ENCODE data around the gene CARD10.

DNA sequence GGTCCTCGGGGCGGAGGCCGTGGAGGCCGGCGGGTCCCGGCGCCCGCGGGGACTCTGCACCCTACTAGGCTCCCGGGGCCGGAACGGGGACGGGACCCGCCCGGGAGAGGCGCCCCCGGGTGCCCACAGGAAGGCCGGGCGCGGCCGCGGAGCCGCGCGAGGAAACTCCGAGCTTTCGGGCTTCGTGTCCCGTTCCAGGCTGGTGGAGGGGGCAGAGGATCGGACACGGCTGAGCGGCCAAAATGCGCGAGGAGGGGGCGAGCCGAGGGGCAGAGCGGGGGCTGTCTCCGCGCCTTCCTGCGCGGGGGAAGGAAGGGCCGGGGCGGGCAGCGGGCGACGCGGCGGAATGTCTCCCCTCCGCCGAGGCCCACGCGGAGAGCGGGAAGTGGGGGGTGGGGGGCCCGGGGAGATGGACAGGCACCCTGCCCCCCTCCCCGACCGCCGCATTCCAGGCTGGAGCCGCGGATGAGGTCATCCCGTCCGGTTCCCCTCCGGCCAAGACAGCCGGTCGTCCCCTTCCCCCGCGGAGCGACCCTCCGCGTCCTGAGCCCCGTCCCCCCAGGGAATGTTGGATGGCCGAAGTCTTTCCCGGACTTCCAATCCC is 41.5 kb upstream of the CARD10 start:
- TF ChIP-seq POLR2A (IDR thresholded peaks at IDR 0.05): no peak
- TF ChIP-seq, protein P1, sequence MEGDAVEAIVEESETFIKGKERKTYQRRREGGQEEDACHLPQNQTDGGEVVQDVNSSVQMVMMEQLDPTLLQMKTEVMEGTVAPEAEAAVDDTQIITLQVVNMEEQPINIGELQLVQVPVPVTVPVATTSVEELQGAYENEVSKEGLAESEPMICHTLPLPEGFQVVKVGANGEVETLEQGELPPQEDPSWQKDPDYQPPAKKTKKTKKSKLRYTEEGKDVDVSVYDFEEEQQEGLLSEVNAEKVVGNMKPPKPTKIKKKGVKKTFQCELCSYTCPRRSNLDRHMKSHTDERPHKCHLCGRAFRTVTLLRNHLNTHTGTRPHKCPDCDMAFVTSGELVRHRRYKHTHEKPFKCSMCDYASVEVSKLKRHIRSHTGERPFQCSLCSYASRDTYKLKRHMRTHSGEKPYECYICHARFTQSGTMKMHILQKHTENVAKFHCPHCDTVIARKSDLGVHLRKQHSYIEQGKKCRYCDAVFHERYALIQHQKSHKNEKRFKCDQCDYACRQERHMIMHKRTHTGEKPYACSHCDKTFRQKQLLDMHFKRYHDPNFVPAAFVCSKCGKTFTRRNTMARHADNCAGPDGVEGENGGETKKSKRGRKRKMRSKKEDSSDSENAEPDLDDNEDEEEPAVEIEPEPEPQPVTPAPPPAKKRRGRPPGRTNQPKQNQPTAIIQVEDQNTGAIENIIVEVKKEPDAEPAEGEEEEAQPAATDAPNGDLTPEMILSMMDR (IDR thresholded peaks at IDR 0.05): no peak
- TF ChIP-seq POLR2AphosphoS5 (IDR thresholded peaks at IDR 0.05): no peak
